HepG2 (cell line): ENCODE data around the gene NUP58. TPM values are rescaled to one million over a fixed set of nuclear protein-coding genes. Genes with fewer than 3 reads are reported as not detected.
A peak's percentile ranks its signal among the peaks of the same experiment; 100 is the strongest.

Experiments
- CEBPB ChIP-seq: IDR thresholded peaks from 2 replicates; pipeline ENCODE4 v1.6.1; 2011; ENCODE audit warnings: low read depth, low read length, improper control_type of control experiment, borderline replicate concordance
- CREBL2 ChIP-seq: sonication (generic); formaldehyde crosslinking; IDR thresholded peaks from 2 replicates; pipeline ENCODE4 v1.8.1; 2023; ENCODE audit warnings: missing genetic modification reagents, mild to moderate bottlenecking, borderline replicate concordance
- GFI1 ChIP-seq: sonication (generic); formaldehyde crosslinking; IDR thresholded peaks from 2 replicates; pipeline ENCODE4 v1.5.0; 2020; ENCODE audit warnings: missing genetic modification reagents, mild to moderate bottlenecking, borderline replicate concordance
- HMG20A ChIP-seq: IDR thresholded peaks from 2 replicates; pipeline ENCODE4 v1.6.1; 2016; ENCODE audit warnings: borderline replicate concordance
- HOXA3 ChIP-seq: sonication (generic); formaldehyde crosslinking; IDR thresholded peaks from 2 replicates; pipeline ENCODE4 v1.5.0; 2020; ENCODE audit warnings: missing genetic modification reagents
- MIER3 ChIP-seq: IDR thresholded peaks from 2 replicates; pipeline ENCODE4 v1.6.1; 2016; ENCODE audit warnings: missing compliant biosample characterization, borderline replicate concordance
- MYNN ChIP-seq: sonication (generic); formaldehyde crosslinking; IDR thresholded peaks from 2 replicates; pipeline ENCODE4 v1.4.0; 2020; ENCODE audit warnings: mild to moderate bottlenecking, low read depth, missing genetic modification reagents
- PAWR ChIP-seq: sonication (generic); formaldehyde crosslinking; IDR thresholded peaks from 2 replicates; pipeline ENCODE4 v1.4.0; 2020; ENCODE audit warnings: missing genetic modification reagents, mild to moderate bottlenecking, borderline replicate concordance
- RORA ChIP-seq: sonication (generic); formaldehyde crosslinking; IDR thresholded peaks from 2 replicates; pipeline ENCODE4 v1.5.0; 2020; ENCODE audit warnings: mild to moderate bottlenecking, missing genetic modification reagents, moderate library complexity
- WIZ ChIP-seq: sonication (generic); formaldehyde crosslinking; IDR thresholded peaks from 2 replicates; pipeline ENCODE4 v1.5.1; 2020; ENCODE audit warnings: mild to moderate bottlenecking, missing genetic modification reagents
- YEATS2 ChIP-seq: sonication (generic); formaldehyde crosslinking; IDR thresholded peaks from 2 replicates; pipeline ENCODE4 v1.4.0; 2020; ENCODE audit warnings: missing genetic modification reagents, borderline replicate concordance
- ZBTB39 ChIP-seq: sonication (generic); formaldehyde crosslinking; IDR thresholded peaks from 2 replicates; pipeline ENCODE4 v1.5.0; 2020; ENCODE audit warnings: missing genetic modification reagents
- ZMAT3 ChIP-seq: sonication (generic); formaldehyde crosslinking; conservative IDR thresholded peaks from 2 replicates; pipeline ENCODE4 v1.7.0; 2021; ENCODE audit warnings: missing genetic modification reagents
- ZNF10 ChIP-seq: sonication (generic); formaldehyde crosslinking; IDR thresholded peaks from 2 replicates; pipeline ENCODE4 v1.4.0; 2020; ENCODE audit warnings: mild to moderate bottlenecking, low read depth, missing genetic modification reagents, borderline replicate concordance
- ZNF496 ChIP-seq: sonication (generic); formaldehyde crosslinking; IDR thresholded peaks from 2 replicates; pipeline ENCODE4 v1.8.1; 2023; ENCODE audit warnings: mild to moderate bottlenecking, moderate library complexity, missing genetic modification reagents; ENCODE audit not compliant: insufficient replicate concordance
- ZNF552 ChIP-seq: sonication (generic); formaldehyde crosslinking; IDR thresholded peaks from 2 replicates; pipeline ENCODE4 v1.9.0; 2022; ENCODE audit warnings: missing genetic modification reagents, mild to moderate bottlenecking, borderline replicate concordance
- ZNF572 ChIP-seq: sonication (generic); formaldehyde crosslinking; IDR thresholded peaks from 2 replicates; pipeline ENCODE4 v1.5.1; 2020; ENCODE audit warnings: mild to moderate bottlenecking, missing genetic modification reagents
- ZNF639 ChIP-seq: conservative IDR thresholded peaks from 2 replicates; pipeline ENCODE4 v1.6.1; 2018; ENCODE audit warnings: missing genetic modification reagents
- ZNF75D ChIP-seq: sonication (generic); formaldehyde crosslinking; IDR thresholded peaks from 2 replicates; pipeline ENCODE4 v1.8.1; 2023; ENCODE audit warnings: missing genetic modification reagents, mild to moderate bottlenecking, borderline replicate concordance
- ZNF770 ChIP-seq: sonication (generic); formaldehyde crosslinking; IDR thresholded peaks from 2 replicates; pipeline ENCODE4 v1.5.0; 2020; ENCODE audit warnings: mild to moderate bottlenecking, missing genetic modification reagents
- ZNF83 ChIP-seq: sonication (generic); formaldehyde crosslinking; IDR thresholded peaks from 2 replicates; pipeline ENCODE4 v1.4.0; 2020; ENCODE audit warnings: missing genetic modification reagents, mild to moderate bottlenecking, borderline replicate concordance
- ZNF841 ChIP-seq: sonication (generic); formaldehyde crosslinking; IDR thresholded peaks from 2 replicates; pipeline ENCODE4 v1.8.1; 2023; ENCODE audit warnings: missing genetic modification reagents, borderline replicate concordance
- polyA plus RNA-seq, 8 experiments: library from polyadenylated mRNA; depleted of rRNA in 3 of 8; stranded (reverse) in 7 of 8; unstranded in 1 of 8; fragments of >200 nt; fragmentation: Illumina TruSeq in 4 of 8; extraction: Trizol in 4 of 8; gene quantifications; 2 replicates each; pipeline versions ENCODE4 v1.2.1 to v1.2.3, GENCODE V29; 2011 to 2016; ENCODE audit warnings: low read depth in 4 of 8, missing spikeins in 1 of 8, mixed read lengths in 1 of 8; ENCODE audit not compliant: insufficient read depth in 1 of 8
- total RNA-seq, 5 experiments: library from RNA; depleted of rRNA; stranded (reverse); fragments of >200 nt; fragmentation: Illumina TruSeq; extraction: Trizol; gene quantifications; 2 replicates each; pipeline ENCODE4 v1.2.3, GENCODE V29; 2016; ENCODE audit warnings: low read depth in 1 of 5
- TF ChIP-seq, protein P1 (sequence below): IDR thresholded peaks from 2 replicates; pipeline ENCODE4 v1.6.1; 2016; ENCODE audit warnings: mild to moderate bottlenecking, missing biosample characterization, missing genetic modification reagents

The NUP58 gene
- total and polyA plus RNA-seq, 2 of the 13 experiments (the other 11 are each of a cell fraction or from before 2014, with no cell fraction given), result 45.4 to 46.5 TPM

GRCh38 chr13:25301347-25302113 is at the start of gene NUP58 (continued):
- TF ChIP-seq ZNF10 (CRISPR knock-in tag) (no peak), HOXA3 (CRISPR knock-in tag) (peak; percentile 93), ZMAT3 (CRISPR knock-in tag) (peak; percentile 87), ZNF770 (no peak), ZNF552 (CRISPR knock-in tag) (no peak), MIER3 (peak; percentile 64; the same call in 1 of the 2 replicates), RORA (CRISPR knock-in tag) (no peak), ZNF496 (CRISPR knock-in tag) (no peak), CREBL2 (CRISPR knock-in tag) (no peak), ZNF841 (CRISPR knock-in tag) (no peak), CEBPB (peak; percentile 66; the same call in 1 of the 2 replicates), PAWR (CRISPR knock-in tag) (no peak), MYNN (no peak), ZBTB39 (CRISPR knock-in tag) (no peak), ZNF75D (CRISPR knock-in tag) (no peak), ZNF83 (CRISPR knock-in tag) (0 out of 2 replicates have a peak, but pooled peaks have one; percentile 31), GFI1 (CRISPR knock-in tag) (no peak), HMG20A (CRISPR knock-in tag) (no peak), WIZ (CRISPR knock-in tag) (no peak), YEATS2 (CRISPR knock-in tag) (peak; percentile 95), ZNF639 (peak; percentile 47; the same call in 1 of the 2 replicates), ZNF572 (CRISPR knock-in tag) (no peak)
- TF ChIP-seq, protein P1, sequence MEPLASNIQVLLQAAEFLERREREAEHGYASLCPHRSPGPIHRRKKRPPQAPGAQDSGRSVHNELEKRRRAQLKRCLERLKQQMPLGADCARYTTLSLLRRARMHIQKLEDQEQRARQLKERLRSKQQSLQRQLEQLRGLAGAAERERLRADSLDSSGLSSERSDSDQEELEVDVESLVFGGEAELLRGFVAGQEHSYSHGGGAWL, result peak; percentile 85
